K562 (cell line): ENCODE data around the gene NFATC2. TPM values are rescaled to one million over a fixed set of nuclear protein-coding genes. Genes with fewer than 3 reads are reported as not detected.

Experiments used
- ATAC-seq: fragments of 200-7000 bp; cut with Tn5 transposase; 3 replicates; pipeline ENCODE4 v1.9.1; 2020; ENCODE audit warnings: moderate library complexity
- BruUV-seq: library from RNA; stranded (reverse); fragments of 400-500 nt; replicated peaks from 2 replicates; lab custom pipeline; 2021; lab: Mats Ljungman, UMichigan
- CTCF ChIA-PET: fragments of 300-600 bp; formaldehyde crosslinking; extraction: SDS; loops from one replicate; lab custom pipeline; 2021; ENCODE audit warnings: low intra/inter-chr PET ratio; lab: Yijun Ruan, JAX
- POLR2A ChIA-PET: fragments of 300-600, 350-650 bp; sonication (Branson Sonifier 250); formaldehyde crosslinking; extraction: SDS; loops from one replicate; lab custom pipeline; 2021; ENCODE audit warnings: antibody characterized with exemption, inconsistent platforms; lab: Yijun Ruan, JAX
- DNase-seq, 4 experiments: peaks; one replicate each; pipeline versions ENCODE4 v3.0.0 to v3.0.0-alpha.2; 2011 to 2018; ENCODE audit warnings: low spot score in 3 of 4, mixed read lengths in 3 of 4; ENCODE audit errors: extremely low read depth in 1 of 4
- FAIRE-seq: peaks from 2 replicates; lab custom pipeline; 2011; peaks lifted over from hg19 to GRCh38; lab: Jason Lieb, UNC
- H2AFZ ChIP-seq: 2 replicates; pipeline ENCODE4 v1.6.0; 2011; ENCODE audit warnings: low read depth, low read length, control low read depth, inconsistent platforms
- H3K27ac ChIP-seq: fragments of 200-600 bp; 3 replicates; pipeline ENCODE4 v1.8.0; 2011; ENCODE audit warnings: low read depth, mild to moderate bottlenecking, control low read depth, inconsistent platforms, low read length, moderate library complexity, mixed read lengths; ENCODE audit errors: extremely low read depth
- H3K27me3 ChIP-seq, 2 experiments: fragments of 300-600 bp in 1 of 2; 2 replicates in 1 of 2; 3 replicates in 1 of 2; pipeline versions ENCODE4 v1.6.0 to v1.8.0; 2011; ENCODE audit warnings: inconsistent platforms in 2 of 2, low read length in 2 of 2, mild to moderate bottlenecking in 1 of 2, mixed read lengths in 1 of 2, moderate library complexity in 1 of 2; ENCODE audit not compliant: control insufficient read depth in 2 of 2, insufficient read depth in 2 of 2
- H3K36me3 ChIP-seq: fragments of 300-600 bp; 3 replicates; pipeline ENCODE4 v1.8.0; 2011; ENCODE audit warnings: mild to moderate bottlenecking, low read length, inconsistent platforms; ENCODE audit not compliant: control insufficient read depth, insufficient read depth
- H3K4me1 ChIP-seq, 2 experiments: fragments of 200-600 bp in 1 of 2; replicated peaks in 1 of 2; 2 replicates in 1 of 2; 3 replicates in 1 of 2; pipeline versions ENCODE4 v1.5.1 to v1.8.0; 2011; ENCODE audit warnings: inconsistent platforms in 2 of 2, low read length in 2 of 2, mild to moderate bottlenecking in 1 of 2, mixed read lengths in 1 of 2, moderate library complexity in 1 of 2; ENCODE audit not compliant: control insufficient read depth in 2 of 2, insufficient read depth in 2 of 2
- H3K4me2 ChIP-seq: 2 replicates; pipeline ENCODE4 v1.6.1; 2011; ENCODE audit warnings: low read length, control low read depth, inconsistent platforms, mixed read lengths; ENCODE audit not compliant: insufficient read depth
- H3K4me3 ChIP-seq: fragments of 200-600 bp; sonication (generic), shearing (Covaris generic); 2 replicates; pipeline ENCODE4 v1.5.1; 2016; ENCODE audit warnings: control low read depth, inconsistent platforms
- H3K79me2 ChIP-seq: fragments of 200-600 bp; 3 replicates; pipeline ENCODE4 v1.8.0; 2011; ENCODE audit warnings: low read length, inconsistent platforms; ENCODE audit not compliant: control insufficient read depth, insufficient read depth
- H3K9ac ChIP-seq, 2 experiments: 2 replicates each; pipeline versions ENCODE4 v1.6.0 to v1.6.1; 2011; ENCODE audit warnings: low read depth in 2 of 2, low read length in 2 of 2, control low read depth in 1 of 2, inconsistent platforms in 1 of 2, mild to moderate bottlenecking in 1 of 2, mixed read lengths in 1 of 2; ENCODE audit not compliant: insufficient read depth in 1 of 2
- H3K9me1 ChIP-seq: one replicate; pipeline ENCODE4 v1.6.0; 2011; ENCODE audit warnings: inconsistent platforms, mild to moderate bottlenecking, low read length, moderate library complexity; ENCODE audit not compliant: control insufficient read depth, insufficient read depth
- H3K9me3 ChIP-seq: replicated peaks from 2 replicates; pipeline ENCODE4 v1.5.1; 2011; ENCODE audit warnings: low read depth, low read length, inconsistent platforms; ENCODE audit not compliant: control insufficient read depth, insufficient read depth
- H4K20me1 ChIP-seq: replicated peaks from 2 replicates; pipeline ENCODE4 v1.6.1; 2011; ENCODE audit warnings: low read length, inconsistent platforms, mixed read lengths; ENCODE audit not compliant: control insufficient read depth, insufficient read depth
- CBFA2T2 ChIP-seq: fragments of 450-650 bp; conservative IDR thresholded peaks from 2 replicates; pipeline ENCODE4 v1.6.1; 2017; ENCODE audit warnings: mild to moderate bottlenecking
- GTF3C2 ChIP-seq: IDR thresholded peaks from 3 replicates; pipeline ENCODE4 v1.6.1; 2011; ENCODE audit warnings: borderline replicate concordance, mild to moderate bottlenecking, moderate library complexity; ENCODE audit not compliant: insufficient read length; ENCODE audit errors: extremely low read depth
- PCBP1 ChIP-seq: fragments of 200-400 bp; formaldehyde crosslinking; IDR thresholded peaks from 2 replicates; pipeline ENCODE4 v1.6.1; 2018; ENCODE audit warnings: mild to moderate bottlenecking, low read depth, low read length; ENCODE audit not compliant: poor library complexity, severe bottlenecking
- TEAD4 ChIP-seq, 2 experiments: sonication (generic) in 1 of 2; formaldehyde crosslinking in 1 of 2; IDR thresholded peaks; 2 replicates each; pipeline versions ENCODE4 v1.6.1 to v1.8.0; 2012 to 2022; ENCODE audit warnings: borderline replicate concordance in 1 of 2, inconsistent platforms in 1 of 2, low read length in 1 of 2, mild to moderate bottlenecking in 1 of 2, missing genetic modification reagents in 1 of 2
- WGBS: fragments of 100-300 bp; shearing (Covaris generic); methylation state at CpG from one replicate; pipeline ENCODE4 v1.1.6; 2016; ENCODE audit warnings: low coverage, mixed read lengths; ENCODE audit not compliant: insufficient coverage; ENCODE audit errors: missing lambda C conversion rate; 5-methylcytosine and 5-hydroxymethylcytosine counted together
- in situ Hi-C: fragments of 300-500 bp; cut with MboI; formaldehyde crosslinking; loops from 4 replicates; pipeline ENCODE4 v1.15.0; 2018; ENCODE audit warnings: inconsistent platforms, mixed read lengths
- intact Hi-C: fragments of 100-400 bp; cut with micrococcal nuclease; formaldehyde crosslinking; loops from 2 replicates; pipeline ENCODE4 v1.14.2; 2022
- polyA plus RNA-seq, 8 experiments: library from polyadenylated mRNA; depleted of rRNA in 4 of 8; stranded (reverse) in 5 of 8; unstranded in 3 of 8; fragments of >200 nt; fragmentation: Nextera tagmentation in 2 of 8; fragmentation: Illumina TruSeq in 1 of 8; extraction: Ambion mirVana in 2 of 8; extraction: Trizol in 1 of 8; gene quantifications; 2 replicates each; pipeline versions ENCODE4 v1.2.1 to v1.2.3, GENCODE V29; 2011 to 2014; ENCODE audit warnings: inconsistent platforms in 1 of 8, missing spikeins in 1 of 8
- total RNA-seq, 7 experiments: library from RNA; depleted of rRNA in 6 of 7; stranded (reverse); fragments of >200 nt in 6 of 7; fragmentation: Illumina TruSeq in 2 of 7; extraction: Trizol in 2 of 7; gene quantifications; 2 replicates each; pipeline versions ENCODE4 v1.2.1 to v1.2.3, GENCODE V29; 2011 to 2021; ENCODE audit warnings: low replicate concordance in 1 of 7

NFATC2 gene
- total and polyA plus RNA-seq, 9 of the 15 experiments (the other 6 are each of a cell fraction or from before 2014, with no cell fraction given), result 1.9 to 11.2 (median 3.0) TPM

- TF ChIP-seq GTF3C2 (no peak), CBFA2T2 (peak; percentile 55), PCBP1 (no peak), TEAD4 (IDR thresholded peaks at IDR 0.05; ENCODE audit: low read length) (peak; percentile 55; the same call in 1 of the 2 replicates), TEAD4 (CRISPR knock-in tag; IDR thresholded peaks at IDR 0.05; ENCODE audit: borderline replicate concordance) (no peak)
These were observed 21.2 kb upstream of the NFATC2 start (continued) for GRCh38 chr20:51563486-51564332.

GRCh38 chr20:51563174-51563485 is 20.6 kb upstream of the NFATC2 start:
- intact Hi-C loops, result no loop called here
- FAIRE-seq (no peak), DNase-seq (no peak), ATAC-seq (no peak)
- H4K20me1 ChIP-seq, result peaks cover 6% of the 10 kb centered on the region
- POLR2A ChIA-PET, result interaction anchor here (2.2 kb wide), 1 partner anchor 9 kb away, joined by 11 read pairs; no protein-coding TSS in a partner anchor
- peak overlapping the region in 1 of 2 experiments; percentile 89; a peak in 2 of 4 replicates for H3K9ac ChIP-seq
- peak overlapping the region; percentile 71 for H3K4me2 ChIP-seq
- H3K27ac ChIP-seq, result no peak overlapping the region
- H3K79me2 ChIP-seq, result no peaks in the 10 kb centered on the region
- H3K4me3 ChIP-seq, result peak overlapping the region; percentile 15; the same call in 1 of the 2 replicates
- H3K9me3 ChIP-seq, result 0 out of 2 replicates have a peak, but pooled peaks cover 2% of the 10 kb centered on the region
- H3K9me1 ChIP-seq, result no peaks in the 10 kb centered on the region
- H3K36me3 ChIP-seq, result no peaks in the 10 kb centered on the region
- BruUV-seq, result no TSS peak
- CTCF ChIA-PET, result no interaction called here
- peaks cover 20 to 25% of the 10 kb centered on the region in 2 experiments for H3K27me3 ChIP-seq
- in situ Hi-C loops, result no loop called here
- peak overlapping the region; percentile 74; the same call in 1 of the 2 replicates for H2AFZ ChIP-seq
- H3K4me1 ChIP-seq, result peaks cover 27 to 31% of the 10 kb centered on the region in 2 experiments
- WGBS, result 3% methylated on average over 7 of the region's 9 CpGs
- no peak for TF ChIP-seq TEAD4 (IDR thresholded peaks at IDR 0.05; ENCODE audit: low read length)
- TF ChIP-seq TEAD4 (CRISPR knock-in tag; IDR thresholded peaks at IDR 0.05; ENCODE audit: borderline replicate concordance), result no peak
